HG03159 (cell line): ENCODE data around the gene CCDC187.
"Not testable (repeated sequence)": the region's sequence is repeated elsewhere in the genome, so short reads cannot be mapped to it uniquely, and the experiment has no call there.

Experiments
- ATAC-seq: cut with Tn5 transposase; IDR thresholded peaks from one replicate; pipeline ENCODE4 v1.9.1; 2021; ENCODE audit warnings: mild to moderate bottlenecking, moderate library complexity; ENCODE audit not compliant: unreplicated experiment

The CCDC187 gene

GRCh38 chr9:136303825-136304416 lies at the start of gene CCDC187:
TSS of gene CCDC187 (minus strand) at chr9:136304094. CDS start at chr9:136303830, 264 bp downstream.
- ATAC-seq = no peak

GRCh38 chr9:136353088-136353487 lies 49.2 kb upstream of the CCDC187 start:
- no peak for ATAC-seq

- no peak for ATAC-seq
Measured at GRCh38 chr9:136352682-136353081, 48.8 kb upstream of the CCDC187 start.

- not testable (repeated sequence) for ATAC-seq
Measured at GRCh38 chr9:136351868-136352267, 48.0 kb upstream of the CCDC187 start.

- ATAC-seq = no peak
Measured at GRCh38 chr9:136351252-136351800, 47.4 kb upstream of the CCDC187 start.

GRCh38 chr9:136349546-136349945 lies 45.7 kb upstream of the CCDC187 start:
- ATAC-seq = no peak

- no peak for ATAC-seq
Measured at GRCh38 chr9:136348691-136349090, 44.8 kb upstream of the CCDC187 start.

- ATAC-seq = no peak
Measured at GRCh38 chr9:136347472-136348256, 43.8 kb upstream of the CCDC187 start.

GRCh38 chr9:136346927-136347465 lies 43.1 kb upstream of the CCDC187 start:
- no peak for ATAC-seq

GRCh38 chr9:136346157-136346481 lies 42.2 kb upstream of the CCDC187 start:
- no peak for ATAC-seq

GRCh38 chr9:136345281-136346156 lies 41.6 kb upstream of the CCDC187 start:
- no peak for ATAC-seq

- no peak for ATAC-seq
Measured at GRCh38 chr9:136344544-136345280, 40.8 kb upstream of the CCDC187 start.

GRCh38 chr9:136343884-136344269 lies 40.0 kb upstream of the CCDC187 start:
- no peak for ATAC-seq

- no peak for ATAC-seq
Measured at GRCh38 chr9:136343121-136343883, 39.4 kb upstream of the CCDC187 start.

GRCh38 chr9:136342181-136343120 lies 38.6 kb upstream of the CCDC187 start:
- no peak for ATAC-seq

- ATAC-seq = no peak
Measured at GRCh38 chr9:136341769-136342168, 37.9 kb upstream of the CCDC187 start.

GRCh38 chr9:136341042-136341655 lies 37.3 kb upstream of the CCDC187 start:
- no peak for ATAC-seq

GRCh38 chr9:136340356-136341041 lies 36.6 kb upstream of the CCDC187 start:
- no peak for ATAC-seq
